GM20000 (cell line): Measurements from ENCODE around the gene KLHL25.
"Not testable (repeated sequence)": the region's sequence is repeated elsewhere in the genome, so short reads cannot be mapped to it uniquely, and the experiment has no call there.

Experiments
- DNase-seq: peaks from one replicate; pipeline ENCODE4 v3.0.0; 2012; ENCODE audit warnings: low spot score
- CTCF ChIP-seq: IDR thresholded peaks from 2 replicates; pipeline ENCODE4 v1.5.1; 2012; ENCODE audit warnings: mild to moderate bottlenecking, control low read depth; ENCODE audit errors: extremely low read depth, missing control alignments

KLHL25 gene

GRCh38 chr15:85804481-85805170 lies 9.9 kb upstream of the KLHL25 start:
- TF ChIP-seq CTCF = no peak
- no peak for DNase-seq

DNA sequence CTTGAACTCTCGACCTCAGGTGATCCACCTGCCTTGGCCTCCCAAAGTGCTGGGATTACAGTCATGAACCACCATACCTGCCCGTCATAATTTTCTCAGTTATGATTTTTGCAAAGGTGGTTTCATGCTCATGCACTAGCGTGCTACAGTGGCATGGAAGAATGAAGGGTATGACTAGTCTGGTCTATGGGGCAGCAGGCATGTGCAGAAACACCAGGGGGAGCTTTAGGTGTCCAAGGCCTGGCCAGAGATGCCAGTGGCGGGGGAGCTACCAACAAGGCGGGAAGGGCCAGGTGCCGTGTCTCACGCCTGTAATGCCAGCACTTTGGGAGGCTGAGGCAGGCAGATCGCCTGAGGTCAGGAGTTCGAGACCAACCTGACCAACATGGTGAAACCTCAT lies 7.9 kb upstream of the KLHL25 start:
- not testable (repeated sequence) for DNase-seq

GRCh38 chr15:85800478-85801123 lies 5.9 kb upstream of the KLHL25 start:
- DNase-seq = no peak
- no peak for TF ChIP-seq CTCF

GRCh38 chr15:85796371-85796770 lies 1.6 kb upstream of the KLHL25 start:
- not testable (repeated sequence) for DNase-seq

GRCh38 chr15:85795337-85796305 lies 896 bp upstream of the KLHL25 start:
- TF ChIP-seq CTCF = no peak
- no peak for DNase-seq

- DNase-seq = peak; percentile 52
- no peak for TF ChIP-seq CTCF
These were observed 806 bp downstream of the KLHL25 start for GRCh38 chr15:85793641-85794597.

DNA sequence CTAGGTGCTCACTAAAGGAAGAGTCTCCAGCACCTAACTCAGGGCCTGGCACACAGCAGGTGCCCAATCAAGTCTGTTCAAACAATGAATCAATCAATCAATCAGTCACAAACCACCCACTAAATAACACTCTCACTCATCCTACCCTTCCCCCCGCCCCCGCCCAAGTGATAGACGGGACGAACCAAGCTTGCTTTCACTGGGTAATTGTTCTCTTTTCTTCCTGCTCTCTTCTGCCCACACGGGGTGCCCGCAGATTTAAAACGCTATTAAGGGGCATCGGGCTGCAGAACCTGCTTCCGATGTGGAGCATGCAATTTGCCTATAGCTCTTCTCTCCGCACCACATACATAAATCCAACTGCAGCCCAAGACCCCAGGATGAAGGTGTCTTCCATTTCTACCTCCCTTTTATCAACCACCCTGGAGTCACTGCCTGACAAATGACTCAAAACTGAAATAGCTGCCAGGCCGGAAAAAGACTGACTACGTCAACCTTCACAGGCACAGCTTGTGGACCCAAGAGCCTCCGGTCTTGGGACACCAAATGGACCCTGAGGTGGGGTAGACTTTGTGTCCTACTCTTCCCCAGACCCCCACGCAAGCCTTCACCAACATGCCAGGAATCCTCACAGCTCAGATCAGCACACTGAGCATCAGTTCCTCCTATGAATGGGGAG lies 1.7 kb downstream of the KLHL25 start:
- no peak for TF ChIP-seq CTCF
- no peak for DNase-seq
